Naive thymus-derived CD8-positive, alpha-beta T cell (primary cell): ENCODE results near the gene PDLIM7. TPM values are rescaled to one million over a fixed set of nuclear protein-coding genes. Genes with fewer than 3 reads are reported as not detected.
A peak's percentile ranks its signal among the peaks of the same experiment; 100 is the strongest.

ENCODE experiments used
- ATAC-seq, 2 donors: fragments of 150-1000 bp; cut with Tn5 transposase in 1 of 2; sonication (Bioruptor Pico), chemical (Tn5 transposase) in 1 of 2; 1 replicate in 1 of 2; 2 replicates in 1 of 2; pipeline ENCODE4 v1.10.0; 2021; ENCODE audit warnings: mild to moderate bottlenecking in 2 of 2, moderate library complexity in 2 of 2
- POLR2A ChIA-PET: fragments of 350-600 bp; sonication (Branson Sonifier 250); formaldehyde crosslinking; loops from one replicate; lab custom pipeline; 2021; ENCODE audit warnings: antibody characterized with exemption; lab: Charles Lee
- DNase-seq, 10 donors: peaks; one replicate each; pipeline versions ENCODE4 v3.0.0 to v3.0.0-alpha.2; 2020 to 2022
- H3K27ac Mint-ChIP-seq, 10 donors: one replicate each; pipeline ENCODE4 v1.8.0; 2020 to 2022; ENCODE audit warnings: mild to moderate bottlenecking in 10 of 10, mixed read lengths in 10 of 10, moderate library complexity in 4 of 10, inconsistent platforms in 1 of 10
- H3K27me3 Mint-ChIP-seq, 5 donors: one replicate each; pipeline ENCODE4 v1.8.0; 2021 to 2022; ENCODE audit warnings: mixed read lengths in 5 of 5
- H3K36me3 Mint-ChIP-seq, 3 donors: one replicate each; pipeline ENCODE4 v1.8.0; 2020 to 2022; ENCODE audit warnings: mixed read lengths in 3 of 3, mild to moderate bottlenecking in 2 of 3, inconsistent platforms in 1 of 3
- H3K4me1 Mint-ChIP-seq, 4 donors: one replicate each; pipeline ENCODE4 v1.8.0; 2021 to 2022; ENCODE audit warnings: mixed read lengths in 4 of 4
- H3K4me3 Mint-ChIP-seq, 10 donors: one replicate each; pipeline ENCODE4 v1.8.0; 2020 to 2022; ENCODE audit warnings: mild to moderate bottlenecking in 10 of 10, mixed read lengths in 10 of 10, moderate library complexity in 6 of 10, inconsistent platforms in 1 of 10
- H3K9me3 Mint-ChIP-seq, 9 donors: one replicate each; pipeline ENCODE4 v1.8.0; 2020 to 2022; ENCODE audit warnings: mixed read lengths in 9 of 9, mild to moderate bottlenecking in 3 of 9, inconsistent platforms in 1 of 9, moderate library complexity in 1 of 9
- polyA plus RNA-seq, 3 donors: library from polyadenylated mRNA; unstranded; fragments of 300-500 nt; fragmentation: Illumina TruSeq; gene quantifications; one replicate each; pipeline ENCODE4 v1.2.3, GENCODE V29; 2021
- total RNA-seq, 8 experiments: library from RNA in 2 of 8; stranded (reverse) in 2 of 8; gene quantifications; one replicate each; pipeline ENCODE4 v1.2.3 and lab custom pipeline; 2021 to 2026

PDLIM7 gene
- total and polyA plus RNA-seq, 5 experiments from 2014 or later: 4.3 to 19.1 (median 5.8) TPM

- ATAC-seq (no peak), DNase-seq (no peak)
- H3K4me3 Mint-ChIP-seq: no peak overlapping the region
- H3K27ac Mint-ChIP-seq: peak overlapping the region in 2 of 10 donors; percentile 73 to 79
- H3K36me3 Mint-ChIP-seq: peaks cover 0 to 17% (median 6%) of the 10 kb centered on the region in 3 donors
- H3K27me3 Mint-ChIP-seq: no peaks in the 10 kb centered on the region
- H3K9me3 Mint-ChIP-seq: no peaks in the 10 kb centered on the region
- peaks cover 5 to 16% (median 10%) of the 10 kb centered on the region in 4 donors for H3K4me1 Mint-ChIP-seq
- POLR2A ChIA-PET: no interaction called here
Measured at GRCh38 chr5:177483994-177484901, 13.2 kb downstream of the PDLIM7 start.

- no peaks in the 10 kb centered on the region for H3K9me3 Mint-ChIP-seq
- no peak for DNase-seq
- H3K4me1 Mint-ChIP-seq: peaks cover 13 to 28% (median 21%) of the 10 kb centered on the region in 4 donors
- no peaks in the 10 kb centered on the region for H3K27me3 Mint-ChIP-seq
- peaks cover 0 to 15% (median 6%) of the 10 kb centered on the region in 3 donors for H3K36me3 Mint-ChIP-seq
- POLR2A ChIA-PET: interaction anchor here (0.7 kb wide), 1 partner anchor 14 kb away, joined by 3 read pairs; no protein-coding TSS in a partner anchor
- no peak for ATAC-seq
- peak overlapping the region in 2 of 10 donors; percentile 69 to 80 for H3K27ac Mint-ChIP-seq
- no peak overlapping the region for H3K4me3 Mint-ChIP-seq
Measured at GRCh38 chr5:177483042-177483441, 14.4 kb downstream of the PDLIM7 start.

- Mint-ChIP-seq H3K4me3 (no peak overlapping the region), H3K9me3 (no peaks in the 10 kb centered on the region), H3K4me1 (peaks cover 17 to 34% (median 26%) of the 10 kb centered on the region in 4 donors), H3K27ac (peak overlapping the region in 5 of 10 donors; percentile 28 to 71 (median 53)), H3K36me3 (peaks cover 0 to 13% (median 5%) of the 10 kb centered on the region in 3 donors), H3K27me3 (no peaks in the 10 kb centered on the region)
- no peak for ATAC-seq
- DNase-seq: no peak
- POLR2A ChIA-PET: interaction anchor here (0.7 kb wide), 1 partner anchor 13 kb away, joined by 3 read pairs; no protein-coding TSS in a partner anchor
Measured at GRCh38 chr5:177482359-177482795, 15.0 kb downstream of the PDLIM7 start.

GRCh38 chr5:177479774-177480173, 17.6 kb downstream of the PDLIM7 start:
- POLR2A ChIA-PET: interaction anchor here (0.9 to 1.9 kb wide), 6 partner anchors 8 to 123 kb away, joined by 3 to 16 read pairs (median 4); partner anchors contain the start of genes GRK6 and PDLIM7
- ATAC-seq (no peak), DNase-seq (no peak)
- Mint-ChIP-seq H3K27ac (peak overlapping the region in 9 of 10 donors; percentile 90 to 97 (median 94)), H3K27me3 (no peaks in the 10 kb centered on the region), H3K4me1 (peaks cover 28 to 49% (median 43%) of the 10 kb centered on the region in 4 donors), H3K9me3 (no peaks in the 10 kb centered on the region), H3K36me3 (peaks cover 0 to 2% (median 2%) of the 10 kb centered on the region in 3 donors), H3K4me3 (peak overlapping the region in 2 of 10 donors; percentile 28 to 62)

GRCh38 chr5:177478711-177479646, 18.4 kb downstream of the PDLIM7 start:
- POLR2A ChIA-PET: interaction anchor here (0.6 to 1.9 kb wide), 11 partner anchors 9 to 123 kb away, joined by 3 to 16 read pairs (median 4); partner anchors contain the start of genes GRK6 and PDLIM7
- ATAC-seq: peak; percentile 84 to 89
- Mint-ChIP-seq H3K9me3 (no peaks in the 10 kb centered on the region), H3K4me1 (peaks cover 30 to 54% (median 50%) of the 10 kb centered on the region in 4 donors), H3K27me3 (no peaks in the 10 kb centered on the region), H3K27ac (peak overlapping the region; percentile 77 to 97 (median 94)), H3K36me3 (peaks cover 0 to 2% (median 2%) of the 10 kb centered on the region in 3 donors), H3K4me3 (peak overlapping the region in 8 of 10 donors; percentile 28 to 80 (median 60))
- DNase-seq: peak in 4 of 10 donors; percentile 34 to 60 (median 51)

- DNase-seq (no peak), ATAC-seq (no peak)
- Mint-ChIP-seq H3K27ac (peak overlapping the region in 9 of 10 donors; percentile 11 to 97 (median 86)), H3K4me3 (no peak overlapping the region), H3K27me3 (no peaks in the 10 kb centered on the region), H3K4me1 (peaks cover 33 to 58% (median 52%) of the 10 kb centered on the region in 4 donors), H3K9me3 (no peaks in the 10 kb centered on the region), H3K36me3 (no peaks in the 10 kb centered on the region)
- POLR2A ChIA-PET: interaction anchor here (0.6 to 1.8 kb wide), 11 partner anchors 11 to 174 kb away, joined by 3 to 10 read pairs (median 4); partner anchors contain the start of genes PDLIM7 and PRELID1
Measured at GRCh38 chr5:177477701-177478477, 19.5 kb downstream of the PDLIM7 start.

GRCh38 chr5:177476531-177477233, 20.7 kb downstream of the PDLIM7 start:
- Mint-ChIP-seq H3K4me1 (peaks cover 35 to 68% (median 59%) of the 10 kb centered on the region in 4 donors), H3K9me3 (no peaks in the 10 kb centered on the region), H3K36me3 (no peaks in the 10 kb centered on the region), H3K27me3 (no peaks in the 10 kb centered on the region), H3K27ac (peak overlapping the region; percentile 5 to 92 (median 68)), H3K4me3 (peak overlapping the region in 6 of 10 donors; percentile 21 to 86 (median 62))
- POLR2A ChIA-PET: interaction anchor here (0.8 to 1.8 kb wide), 6 partner anchors 17 to 74 kb away, joined by 3 to 5 read pairs (median 4); partner anchors contain the start of gene PDLIM7
- ATAC-seq (no peak), DNase-seq (no peak)

GRCh38 chr5:177475563-177476427, 21.6 kb downstream of the PDLIM7 start:
- Mint-ChIP-seq H3K27me3 (no peaks in the 10 kb centered on the region), H3K4me3 (peak overlapping the region in 9 of 10 donors; percentile 12 to 86 (median 64)), H3K27ac (peak overlapping the region; percentile 57 to 94 (median 82)), H3K4me1 (peaks cover 35 to 74% (median 68%) of the 10 kb centered on the region in 4 donors), H3K9me3 (no peaks in the 10 kb centered on the region), H3K36me3 (no peaks in the 10 kb centered on the region)
- POLR2A ChIA-PET: interaction anchor here (0.6 to 1.4 kb wide), 9 partner anchors 11 to 174 kb away, joined by 3 to 13 read pairs (median 4); partner anchors contain the start of gene PDLIM7
- ATAC-seq: no peak
- no peak for DNase-seq

- no peaks in the 10 kb centered on the region for H3K9me3 Mint-ChIP-seq
- H3K4me3 Mint-ChIP-seq: peak overlapping the region; percentile 64 to 92 (median 84)
- ATAC-seq: no peak
- no peak for DNase-seq
- H3K27me3 Mint-ChIP-seq: no peaks in the 10 kb centered on the region
- peaks cover 39 to 80% (median 73%) of the 10 kb centered on the region in 4 donors for H3K4me1 Mint-ChIP-seq
- H3K27ac Mint-ChIP-seq: peak overlapping the region in 9 of 10 donors; percentile 1 to 94 (median 75)
- no peaks in the 10 kb centered on the region for H3K36me3 Mint-ChIP-seq
- POLR2A ChIA-PET: interaction anchor here (0.6 to 5.9 kb wide), 8 partner anchors 11 to 173 kb away, joined by 3 to 36 read pairs (median 6); partner anchors contain the start of genes DDX41 and PDLIM7
Measured at GRCh38 chr5:177474846-177475562, 22.4 kb downstream of the PDLIM7 start.
